GF-D8 (cell line): ENCODE measurements around the gene LBH.

Experiments
- DNase-seq: peaks from one replicate; lab custom pipeline; 2025; lab: John Stamatoyannopoulos, UW

The LBH gene

GRCh38 chr2:30276455-30276911, 45.1 kb downstream of the LBH start:
- no peak for DNase-seq

GRCh38 chr2:30277582-30277981, 46.2 kb downstream of the LBH start:
- no peak for DNase-seq

- no peak for DNase-seq
Observed at GRCh38 chr2:30278419-30278818, 47.1 kb downstream of the LBH start.

- no peak for DNase-seq
Observed at GRCh38 chr2:30280596-30281434, 49.5 kb downstream of the LBH start.

- no peak for DNase-seq
Observed at GRCh38 chr2:30282081-30282480, 50.7 kb downstream of the LBH start.

GRCh38 chr2:30282721-30283120, 51.4 kb downstream of the LBH start:
- no peak for DNase-seq

GRCh38 chr2:30283931-30284565, 52.7 kb downstream of the LBH start:
- no peak for DNase-seq

- no peak for DNase-seq
Observed at GRCh38 chr2:30285758-30286157, 54.4 kb downstream of the LBH start.

- DNase-seq: no peak
Observed at GRCh38 chr2:30287190-30287840, 56.0 kb downstream of the LBH start.

- no peak for DNase-seq
Observed at GRCh38 chr2:30287857-30288513, 56.7 kb downstream of the LBH start.

GRCh38 chr2:30288561-30288960, 57.2 kb downstream of the LBH start:
- DNase-seq: no peak

- peak; percentile 43 for DNase-seq
Observed at GRCh38 chr2:30293303-30293921, 62.1 kb downstream of the LBH start.

- no peak for DNase-seq
Observed at GRCh38 chr2:30294133-30294532, 62.8 kb downstream of the LBH start.

GRCh38 chr2:30296496-30296895, 65.2 kb downstream of the LBH start:
- no peak for DNase-seq

GRCh38 chr2:30298302-30298701, 67.0 kb downstream of the LBH start:
- DNase-seq: no peak

GRCh38 chr2:30300122-30300455, 68.8 kb downstream of the LBH start:
- DNase-seq: no peak

GRCh38 chr2:30300456-30301221, 69.3 kb downstream of the LBH start:
- no peak for DNase-seq

GRCh38 chr2:30301551-30301950, 70.2 kb downstream of the LBH start:
- no peak for DNase-seq

GRCh38 chr2:30302566-30302965, 71.2 kb downstream of the LBH start:
- no peak for DNase-seq

GRCh38 chr2:30303095-30303494, 71.8 kb downstream of the LBH start:
- DNase-seq: no peak

- no peak for DNase-seq
Observed at GRCh38 chr2:30305235-30305634, 73.9 kb downstream of the LBH start.
